ENCODE measurements around the gene POLR3B. TPM values are rescaled to one million over a fixed set of nuclear protein-coding genes. Genes with fewer than 3 reads are reported as not detected.
A peak's percentile ranks its signal among the peaks of the same experiment; 100 is the strongest.

POLR3B gene
- 3.1 TPM for total RNA-seq (2013)
- polyA plus RNA-seq: 1 to 10 TPM; 1.7 to 2.6 (median 2.0) TPM
- 1.7 and 1.9 TPM in 2 replicates for polyA minus RNA-seq
- 2.4 to 11.7 (median 7.5) reads per million in 11 experiments for total RNA-seq

DNA sequence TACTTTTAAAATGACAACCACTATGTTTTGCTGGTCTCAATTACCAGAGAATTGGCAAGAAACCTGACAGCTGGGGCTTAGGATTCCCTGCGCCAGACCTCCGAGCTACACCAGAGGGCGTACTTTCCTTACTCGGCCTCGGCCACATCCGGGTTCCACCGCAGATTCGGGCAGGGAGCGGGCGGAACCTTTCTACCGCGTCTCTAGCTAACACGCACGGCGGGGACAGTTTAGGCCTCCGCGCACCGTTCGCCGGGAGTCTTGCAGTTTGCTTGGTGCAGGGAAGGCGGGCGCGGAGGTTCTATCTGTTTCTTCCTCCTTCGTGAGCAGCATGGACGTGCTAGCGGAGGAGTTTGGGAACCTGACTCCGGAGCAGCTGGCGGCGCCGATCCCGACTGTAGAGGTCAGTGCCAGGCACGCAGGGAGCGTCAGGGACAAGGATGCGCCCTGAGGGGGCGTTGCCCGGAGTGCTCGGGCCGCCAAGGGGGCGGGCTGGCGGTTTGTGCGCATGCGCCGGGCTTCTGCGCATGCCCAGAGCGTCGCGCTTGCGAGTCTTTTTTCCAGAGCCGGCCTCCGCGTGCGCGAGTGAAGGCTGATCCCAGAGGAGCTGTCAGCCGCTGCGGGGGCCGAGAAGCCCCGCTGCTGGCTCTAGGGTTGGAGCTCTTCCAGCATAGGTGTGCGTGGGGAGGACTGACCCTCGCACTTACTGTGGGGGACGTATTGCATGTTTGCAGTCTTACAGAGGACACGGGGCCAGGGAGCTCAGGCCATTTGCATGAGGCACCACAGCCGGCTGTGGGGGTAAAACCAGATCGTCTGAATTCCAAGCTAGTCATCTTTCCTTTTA, at the start of gene POLR3B:
POLR3B (plus strand) TSS at position 200 of the 847 bp plus-strand sequence; CDS start at position 332, 132 bp downstream.
- no peaks in the 10 kb centered on the region for H3K9me3 Mint-ChIP-seq

DNA sequence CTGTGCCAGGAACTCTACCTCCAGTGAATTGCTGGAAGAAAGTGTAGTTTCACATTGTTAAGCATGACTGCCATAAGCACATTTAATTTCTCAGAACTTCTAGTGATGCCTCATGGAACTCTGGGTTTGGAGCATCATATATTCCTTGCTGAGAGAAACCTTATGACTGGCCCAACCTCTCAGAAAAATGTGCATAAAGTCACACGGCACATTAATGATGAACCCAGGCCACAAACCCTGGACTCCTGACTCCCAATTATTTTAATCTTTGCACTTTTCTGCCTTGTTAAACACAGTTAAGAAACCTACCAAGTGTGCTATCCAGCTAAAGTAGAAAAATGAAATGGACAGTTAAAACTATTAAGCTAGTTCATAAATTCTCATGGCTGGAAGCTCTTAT, 49.4 kb upstream of the POLR3B start:
- no peak for DNase-seq
- no peak overlapping the region for H3K4me3 Mint-ChIP-seq
- H3K4me1 Mint-ChIP-seq: peaks cover 83% of the 10 kb centered on the region
- H3K4me1 ChIP-seq (ENCODE audit: control insufficient read depth in 1 of 2, insufficient read depth in 2 of 2, low read length in 2 of 2): peaks cover 80 to 84% of the 10 kb centered on the region in 2 donors
- H3K27me3 ChIP-seq (ENCODE audit: control insufficient read depth in 2 of 2, insufficient read depth in 2 of 2, low read length in 2 of 2): no peaks in the 10 kb centered on the region
- H3K36me3 ChIP-seq (replicated peaks in 1 of 2; ENCODE audit: control insufficient read depth in 1 of 2, insufficient read depth in 2 of 2, low read length in 2 of 2): peaks cover 7 to 10% of the 10 kb centered on the region in 2 donors
- no peak overlapping the region for H3K27ac ChIP-seq (ENCODE audit: low read depth in 1 of 2, low read length in 2 of 2)
- H3K27me3 Mint-ChIP-seq (ENCODE audit: low read depth in 3 of 3): no peaks in the 10 kb centered on the region
- H3K9me3 ChIP-seq (replicated peaks in 1 of 2; ENCODE audit: control insufficient read depth in 1 of 2, insufficient read depth in 1 of 2, low read length in 2 of 2): no peaks in the 10 kb centered on the region
- H4K20me1 ChIP-seq (ENCODE audit: insufficient read depth, low read length): peaks cover 29% of the 10 kb centered on the region
- no peak overlapping the region for H3K4me3 ChIP-seq (replicated peaks in 1 of 3; ENCODE audit: low read depth in 2 of 3, low read length in 3 of 3)
- no peak overlapping the region for H3K4me2 ChIP-seq (replicated peaks; ENCODE audit: extremely low read depth, low read length, poor library complexity, severe bottlenecking)
- H2AFZ ChIP-seq (ENCODE audit: insufficient read depth, low read depth, low read length, poor library complexity, severe bottlenecking): no peak overlapping the region
- intact Hi-C loops (cut with micrococcal nuclease): no loop called here
- peaks cover 17 to 24% of the 10 kb centered on the region in 2 donors for H3K36me3 Mint-ChIP-seq
- H3K79me2 ChIP-seq (ENCODE audit: insufficient read depth, low read length): peaks cover 28% of the 10 kb centered on the region
- no peak overlapping the region for H3K9ac ChIP-seq (ENCODE audit: insufficient read depth, low read length, poor library complexity, severe bottlenecking)
- TF ChIP-seq, protein P1, sequence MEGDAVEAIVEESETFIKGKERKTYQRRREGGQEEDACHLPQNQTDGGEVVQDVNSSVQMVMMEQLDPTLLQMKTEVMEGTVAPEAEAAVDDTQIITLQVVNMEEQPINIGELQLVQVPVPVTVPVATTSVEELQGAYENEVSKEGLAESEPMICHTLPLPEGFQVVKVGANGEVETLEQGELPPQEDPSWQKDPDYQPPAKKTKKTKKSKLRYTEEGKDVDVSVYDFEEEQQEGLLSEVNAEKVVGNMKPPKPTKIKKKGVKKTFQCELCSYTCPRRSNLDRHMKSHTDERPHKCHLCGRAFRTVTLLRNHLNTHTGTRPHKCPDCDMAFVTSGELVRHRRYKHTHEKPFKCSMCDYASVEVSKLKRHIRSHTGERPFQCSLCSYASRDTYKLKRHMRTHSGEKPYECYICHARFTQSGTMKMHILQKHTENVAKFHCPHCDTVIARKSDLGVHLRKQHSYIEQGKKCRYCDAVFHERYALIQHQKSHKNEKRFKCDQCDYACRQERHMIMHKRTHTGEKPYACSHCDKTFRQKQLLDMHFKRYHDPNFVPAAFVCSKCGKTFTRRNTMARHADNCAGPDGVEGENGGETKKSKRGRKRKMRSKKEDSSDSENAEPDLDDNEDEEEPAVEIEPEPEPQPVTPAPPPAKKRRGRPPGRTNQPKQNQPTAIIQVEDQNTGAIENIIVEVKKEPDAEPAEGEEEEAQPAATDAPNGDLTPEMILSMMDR (IDR thresholded peaks at IDR 0.05): no peak
- 100% methylated on average over 1 of the region's 1 CpG for WGBS (ENCODE audit: insufficient coverage)
- no peaks in the 10 kb centered on the region for H3K9me3 Mint-ChIP-seq
- no peak overlapping the region for H3K27ac Mint-ChIP-seq

More for the DNA sequence above, at the start of gene POLR3B:
- Histone ChIP-seq H3K4me1 (ENCODE audit: control insufficient read depth in 1 of 2, insufficient read depth in 2 of 2, low read length in 2 of 2) (peaks cover 17 to 22% of the 10 kb centered on the region in 2 donors), H3K9me3 (replicated peaks in 1 of 2; ENCODE audit: control insufficient read depth in 1 of 2, insufficient read depth in 1 of 2, low read length in 2 of 2) (no peaks in the 10 kb centered on the region), H3K79me2 (ENCODE audit: insufficient read depth, low read length) (peaks cover 33% of the 10 kb centered on the region), H3K4me3 (replicated peaks in 1 of 3; ENCODE audit: low read depth in 2 of 3, low read length in 3 of 3) (peak within 1 kb of the TSS; percentile 59 to 82 (median 65)), H3K27me3 (ENCODE audit: control insufficient read depth in 2 of 2, insufficient read depth in 2 of 2, low read length in 2 of 2) (peaks cover 0 to 2% of the 10 kb centered on the region in 2 donors), H3K4me2 (replicated peaks; ENCODE audit: extremely low read depth, low read length, poor library complexity, severe bottlenecking) (peak within 1 kb of the TSS; percentile 86), H3K9ac (ENCODE audit: insufficient read depth, low read length, poor library complexity, severe bottlenecking) (peak within 1 kb of the TSS; percentile 72), H4K20me1 (ENCODE audit: insufficient read depth, low read length) (no peaks in the 10 kb centered on the region), H3K36me3 (replicated peaks in 1 of 2; ENCODE audit: control insufficient read depth in 1 of 2, insufficient read depth in 2 of 2, low read length in 2 of 2) (no peaks in the 10 kb centered on the region), H2AFZ (ENCODE audit: insufficient read depth, low read depth, low read length, poor library complexity, severe bottlenecking) (peak within 1 kb of the TSS; percentile 97), H3K27ac (ENCODE audit: low read depth in 1 of 2, low read length in 2 of 2) (peak within 1 kb of the TSS; percentile 75 to 83)
- DNase-seq: peak; percentile 91 to 94 (median 91)
- H3K4me1 Mint-ChIP-seq: peaks cover 18% of the 10 kb centered on the region
- H3K4me3 Mint-ChIP-seq: peak within 1 kb of the TSS; percentile 94 to 95
- TF ChIP-seq, protein P1 (IDR thresholded peaks at IDR 0.05): peak; percentile 89
- peaks cover 5 to 13% (median 12%) of the 10 kb centered on the region in 3 donors for H3K27me3 Mint-ChIP-seq (ENCODE audit: low read depth in 3 of 3)
- 0% methylated on average over 58 of the region's 63 CpGs for WGBS (ENCODE audit: insufficient coverage)
- peak within 1 kb of the TSS; percentile 90 to 97 (median 94) for H3K27ac Mint-ChIP-seq
- intact Hi-C loops (cut with micrococcal nuclease): loop anchor here (5.0 kb wide), 2 partner anchors 55 to 110 kb away; partner anchors contain the start of genes TCP11L2 (in 2 of the 2) and CKAP4 (in 1 of the 2)
- peaks cover 0 to 1% of the 10 kb centered on the region in 2 donors for H3K36me3 Mint-ChIP-seq

Measured in CD14-positive monocyte (primary cell).